ENCODE measurements around the gene VNN1.

The VNN1 gene

DNA sequence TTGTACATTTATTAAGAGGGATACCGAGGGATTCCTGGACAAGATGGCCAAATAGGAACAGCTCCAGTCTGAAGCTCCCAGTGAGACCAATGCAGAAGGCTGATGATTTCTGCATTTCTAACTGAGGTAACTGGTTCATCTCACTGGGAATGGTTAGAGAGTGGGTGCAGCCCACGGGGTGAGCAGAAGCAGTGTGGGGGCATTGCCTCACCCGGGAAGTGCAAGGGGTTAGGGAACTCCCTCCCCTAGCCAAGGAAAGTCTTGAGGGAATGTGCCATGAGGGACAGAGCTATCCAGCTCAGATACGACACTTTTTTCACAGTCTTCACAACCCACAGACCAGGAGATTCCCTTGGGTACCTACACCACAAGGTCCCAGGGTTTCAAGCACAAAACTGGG, 79.1 kb downstream of the VNN1 start:
- TF ChIP-seq, protein P1, sequence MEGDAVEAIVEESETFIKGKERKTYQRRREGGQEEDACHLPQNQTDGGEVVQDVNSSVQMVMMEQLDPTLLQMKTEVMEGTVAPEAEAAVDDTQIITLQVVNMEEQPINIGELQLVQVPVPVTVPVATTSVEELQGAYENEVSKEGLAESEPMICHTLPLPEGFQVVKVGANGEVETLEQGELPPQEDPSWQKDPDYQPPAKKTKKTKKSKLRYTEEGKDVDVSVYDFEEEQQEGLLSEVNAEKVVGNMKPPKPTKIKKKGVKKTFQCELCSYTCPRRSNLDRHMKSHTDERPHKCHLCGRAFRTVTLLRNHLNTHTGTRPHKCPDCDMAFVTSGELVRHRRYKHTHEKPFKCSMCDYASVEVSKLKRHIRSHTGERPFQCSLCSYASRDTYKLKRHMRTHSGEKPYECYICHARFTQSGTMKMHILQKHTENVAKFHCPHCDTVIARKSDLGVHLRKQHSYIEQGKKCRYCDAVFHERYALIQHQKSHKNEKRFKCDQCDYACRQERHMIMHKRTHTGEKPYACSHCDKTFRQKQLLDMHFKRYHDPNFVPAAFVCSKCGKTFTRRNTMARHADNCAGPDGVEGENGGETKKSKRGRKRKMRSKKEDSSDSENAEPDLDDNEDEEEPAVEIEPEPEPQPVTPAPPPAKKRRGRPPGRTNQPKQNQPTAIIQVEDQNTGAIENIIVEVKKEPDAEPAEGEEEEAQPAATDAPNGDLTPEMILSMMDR (IDR thresholded peaks at IDR 0.05) = no peak
- TF ChIP-seq ZFX (IDR thresholded peaks at IDR 0.05; ENCODE audit: borderline replicate concordance) = no peak
- H3K27ac ChIP-seq = no peak overlapping the region

DNA sequence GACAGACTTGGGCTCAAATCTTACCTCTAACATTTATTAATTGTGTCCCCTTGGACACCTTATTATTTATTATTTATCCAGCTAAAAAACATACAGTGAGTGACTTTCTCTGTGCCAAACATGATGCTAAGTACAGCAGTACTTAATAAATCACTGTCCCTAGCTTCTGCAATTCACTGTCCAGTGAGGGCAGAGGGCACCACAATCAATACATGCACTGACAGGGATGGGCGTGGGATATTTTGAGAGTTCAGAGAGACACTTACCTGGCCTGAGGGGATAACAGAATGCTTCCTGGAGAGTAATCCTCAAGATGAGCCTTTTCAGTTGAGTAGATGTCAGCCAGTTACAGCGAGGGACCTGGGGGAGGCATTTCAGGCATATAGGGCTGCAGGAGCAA, 80.5 kb downstream of the VNN1 start:
- TF ChIP-seq ZFX (IDR thresholded peaks at IDR 0.05; ENCODE audit: borderline replicate concordance) = no peak
- TF ChIP-seq, protein P1 (IDR thresholded peaks at IDR 0.05) = no peak
- H3K27ac ChIP-seq = no peak overlapping the region

All from 22Rv1 (cell line).